ENCODE measurements around the gene ETV7.

The ETV7 gene

GRCh38 chr6:36426622-36427021 is 39.2 kb upstream of the ETV7 start:
- peaks cover 10% of the 10 kb centered on the region for H3K4me1 ChIP-seq (ENCODE audit: insufficient read depth, low read length, poor library complexity, severe bottlenecking)
- no peak overlapping the region for H2AFZ ChIP-seq (ENCODE audit: low read length)
- H3K4me2 ChIP-seq (ENCODE audit: low read depth, low read length, poor library complexity, severe bottlenecking), result no peak overlapping the region
- no peaks in the 10 kb centered on the region for H4K20me1 ChIP-seq (ENCODE audit: insufficient read depth, low read length, poor library complexity, severe bottlenecking)
- no peaks in the 10 kb centered on the region; the same call in 1 of the 2 replicates for H3F3A ChIP-seq (ENCODE audit: low read depth)
- no peaks in the 10 kb centered on the region for H3K36me3 ChIP-seq (ENCODE audit: insufficient read depth, low read length)
- H3K9ac ChIP-seq (ENCODE audit: low read depth, low read length, poor library complexity, severe bottlenecking), result no peak overlapping the region
- no peaks in the 10 kb centered on the region for H3K9me2 ChIP-seq (replicated peaks; ENCODE audit: low read depth, low read length)
- TF ChIP-seq EZH2phosphoT487 (IDR thresholded peaks at IDR 0.05; ENCODE audit: borderline replicate concordance) (no peak), CTCF (conservative IDR thresholded peaks at IDR 0.05; ENCODE audit: low read length) (no peak)
- H3K27me3 ChIP-seq (ENCODE audit: insufficient read depth, low read length, poor library complexity, severe bottlenecking), result no peaks in the 10 kb centered on the region
- H3K9me3 ChIP-seq (ENCODE audit: insufficient read depth, low read depth, low read length), result no peaks in the 10 kb centered on the region
- no peaks in the 10 kb centered on the region for H3K79me2 ChIP-seq (ENCODE audit: insufficient read depth, low read length)
- no peak overlapping the region for H3K4me3 ChIP-seq (ENCODE audit: low read length, poor library complexity, severe bottlenecking)

- no peaks in the 10 kb centered on the region for H3K9me3 ChIP-seq (ENCODE audit: insufficient read depth, low read depth, low read length)
- no peaks in the 10 kb centered on the region for H3K79me2 ChIP-seq (ENCODE audit: insufficient read depth, low read length)
- peak overlapping the region; percentile 87 for H2AFZ ChIP-seq (ENCODE audit: low read length)
- no peaks in the 10 kb centered on the region for H3K9me2 ChIP-seq (replicated peaks; ENCODE audit: low read depth, low read length)
- peak overlapping the region; percentile 84 for H3K9ac ChIP-seq (ENCODE audit: low read depth, low read length, poor library complexity, severe bottlenecking)
- H3K4me1 ChIP-seq (ENCODE audit: insufficient read depth, low read length, poor library complexity, severe bottlenecking), result peaks cover 10% of the 10 kb centered on the region
- peak overlapping the region; percentile 85 for H3K4me2 ChIP-seq (ENCODE audit: low read depth, low read length, poor library complexity, severe bottlenecking)
- no peaks in the 10 kb centered on the region for H3K27me3 ChIP-seq (ENCODE audit: insufficient read depth, low read length, poor library complexity, severe bottlenecking)
- TF ChIP-seq EZH2phosphoT487 (IDR thresholded peaks at IDR 0.05; ENCODE audit: borderline replicate concordance), result no peak
- peak; percentile 74 for TF ChIP-seq CTCF (conservative IDR thresholded peaks at IDR 0.05; ENCODE audit: low read length)
- no peaks in the 10 kb centered on the region for H4K20me1 ChIP-seq (ENCODE audit: insufficient read depth, low read length, poor library complexity, severe bottlenecking)
- H3F3A ChIP-seq (ENCODE audit: low read depth), result no peaks in the 10 kb centered on the region; the same call in 1 of the 2 replicates
- H3K4me3 ChIP-seq (ENCODE audit: low read length, poor library complexity, severe bottlenecking), result peak overlapping the region; percentile 75
- H3K36me3 ChIP-seq (ENCODE audit: insufficient read depth, low read length), result no peaks in the 10 kb centered on the region
Observed at GRCh38 chr6:36423101-36423824, 35.8 kb upstream of the ETV7 start.

- Histone ChIP-seq H4K20me1 (ENCODE audit: insufficient read depth, low read length, poor library complexity, severe bottlenecking) (no peaks in the 10 kb centered on the region), H3K36me3 (ENCODE audit: insufficient read depth, low read length) (no peaks in the 10 kb centered on the region), H2AFZ (ENCODE audit: low read length) (peak overlapping the region; percentile 85), H3K9ac (ENCODE audit: low read depth, low read length, poor library complexity, severe bottlenecking) (peak overlapping the region; percentile 84), H3K79me2 (ENCODE audit: insufficient read depth, low read length) (no peaks in the 10 kb centered on the region), H3F3A (ENCODE audit: low read depth) (no peaks in the 10 kb centered on the region; the same call in 1 of the 2 replicates), H3K9me3 (ENCODE audit: insufficient read depth, low read depth, low read length) (no peaks in the 10 kb centered on the region), H3K27me3 (ENCODE audit: insufficient read depth, low read length, poor library complexity, severe bottlenecking) (no peaks in the 10 kb centered on the region), H3K4me1 (ENCODE audit: insufficient read depth, low read length, poor library complexity, severe bottlenecking) (peaks cover 10% of the 10 kb centered on the region), H3K9me2 (replicated peaks; ENCODE audit: low read depth, low read length) (no peaks in the 10 kb centered on the region), H3K4me3 (ENCODE audit: low read length, poor library complexity, severe bottlenecking) (peak overlapping the region; percentile 75), H3K4me2 (ENCODE audit: low read depth, low read length, poor library complexity, severe bottlenecking) (peak overlapping the region; percentile 72)
- TF ChIP-seq EZH2phosphoT487 (IDR thresholded peaks at IDR 0.05; ENCODE audit: borderline replicate concordance), result no peak
Observed at GRCh38 chr6:36422714-36423100, 35.2 kb upstream of the ETV7 start.

- H3K4me2 ChIP-seq (ENCODE audit: low read depth, low read length, poor library complexity, severe bottlenecking), result no peak overlapping the region
- no peaks in the 10 kb centered on the region for H3K79me2 ChIP-seq (ENCODE audit: insufficient read depth, low read length)
- H2AFZ ChIP-seq (ENCODE audit: low read length), result no peak overlapping the region
- H4K20me1 ChIP-seq (ENCODE audit: insufficient read depth, low read length, poor library complexity, severe bottlenecking), result no peaks in the 10 kb centered on the region
- H3K4me1 ChIP-seq (ENCODE audit: insufficient read depth, low read length, poor library complexity, severe bottlenecking), result peaks cover 10% of the 10 kb centered on the region
- H3K27me3 ChIP-seq (ENCODE audit: insufficient read depth, low read length, poor library complexity, severe bottlenecking), result no peaks in the 10 kb centered on the region
- no peak for TF ChIP-seq CTCF (conservative IDR thresholded peaks at IDR 0.05; ENCODE audit: low read length)
- no peak for TF ChIP-seq EZH2phosphoT487 (IDR thresholded peaks at IDR 0.05; ENCODE audit: borderline replicate concordance)
- no peak overlapping the region for H3K4me3 ChIP-seq (ENCODE audit: low read length, poor library complexity, severe bottlenecking)
- no peaks in the 10 kb centered on the region for H3K36me3 ChIP-seq (ENCODE audit: insufficient read depth, low read length)
- no peaks in the 10 kb centered on the region for H3K9me3 ChIP-seq (ENCODE audit: insufficient read depth, low read depth, low read length)
- no peak overlapping the region for H3K9ac ChIP-seq (ENCODE audit: low read depth, low read length, poor library complexity, severe bottlenecking)
- H3K9me2 ChIP-seq (replicated peaks; ENCODE audit: low read depth, low read length), result no peaks in the 10 kb centered on the region
- H3F3A ChIP-seq (ENCODE audit: low read depth), result no peaks in the 10 kb centered on the region
Observed at GRCh38 chr6:36419310-36419709, 31.8 kb upstream of the ETV7 start.

Measured in Loucy (cell line).